Naive thymus-derived CD4-positive, alpha-beta T cell (primary cell): ENCODE data around the gene COLEC11. TPM values are rescaled to one million over a fixed set of nuclear protein-coding genes. Genes with fewer than 3 reads are reported as not detected.
"Not testable (repeated sequence)": the region's sequence is repeated elsewhere in the genome, so short reads cannot be mapped to it uniquely, and the experiment has no call there.

Source experiments
- ATAC-seq: fragments of 150-1000 bp; cut with Tn5 transposase; 2 replicates; pipeline ENCODE4 v1.10.0; 2021; ENCODE audit warnings: mild to moderate bottlenecking, moderate library complexity
- CTCF ChIA-PET: fragments of 350-600 bp; sonication (Branson Sonifier 250); formaldehyde crosslinking; loops from one replicate; lab custom pipeline; 2021; ENCODE audit warnings: antibody characterized with exemption; lab: Charles Lee
- POLR2A ChIA-PET: fragments of 350-600 bp; sonication (Branson Sonifier 250); formaldehyde crosslinking; loops from one replicate; lab custom pipeline; 2021; ENCODE audit warnings: antibody characterized with exemption, inconsistent platforms; lab: Charles Lee
- DNase-seq, 9 donors: peaks; one replicate each; pipeline versions ENCODE4 v3.0.0 to v3.0.0-alpha.2; 2020 to 2022; ENCODE audit warnings: mixed read lengths in 1 of 9
- H3K27ac ChIP-seq: one replicate; pipeline ENCODE4 v1.7.0; 2013; ENCODE audit warnings: mild to moderate bottlenecking, low read depth, low read length, moderate library complexity
- H3K27me3 ChIP-seq, 2 donors: one replicate each; pipeline ENCODE4 v1.7.0; 2013; ENCODE audit warnings: low read length in 2 of 2, mild to moderate bottlenecking in 2 of 2, moderate library complexity in 2 of 2; ENCODE audit not compliant: control insufficient read depth in 2 of 2, insufficient read depth in 2 of 2
- H3K36me3 ChIP-seq, 3 experiments: 1 replicate in 2 of 3; 2 replicates in 1 of 3; pipeline ENCODE4 v1.7.0; 2013; ENCODE audit warnings: low read length in 3 of 3, mild to moderate bottlenecking in 3 of 3, moderate library complexity in 1 of 3; ENCODE audit not compliant: insufficient read depth in 3 of 3, control insufficient read depth in 2 of 3
- H3K4me1 ChIP-seq, 2 donors: one replicate each; pipeline ENCODE4 v1.7.0; 2013; ENCODE audit warnings: low read length in 2 of 2, mild to moderate bottlenecking in 2 of 2, moderate library complexity in 1 of 2; ENCODE audit not compliant: control insufficient read depth in 2 of 2, insufficient read depth in 2 of 2
- H3K4me3 ChIP-seq: 2 replicates; pipeline ENCODE4 v1.7.0; 2013; ENCODE audit warnings: mild to moderate bottlenecking, low read length
- H3K9me3 ChIP-seq, 3 experiments: 1 replicate in 2 of 3; 2 replicates in 1 of 3; pipeline ENCODE4 v1.7.0; 2013; ENCODE audit warnings: low read length in 3 of 3; ENCODE audit not compliant: control insufficient read depth in 2 of 3
- H3K27ac Mint-ChIP-seq, 9 donors: one replicate each; pipeline ENCODE4 v1.8.0; 2020 to 2022; ENCODE audit warnings: mixed read lengths in 9 of 9, mild to moderate bottlenecking in 8 of 9, moderate library complexity in 5 of 9, inconsistent platforms in 2 of 9
- H3K27me3 Mint-ChIP-seq, 5 donors: one replicate each; pipeline ENCODE4 v1.8.0; 2021 to 2022; ENCODE audit warnings: mixed read lengths in 5 of 5, mild to moderate bottlenecking in 1 of 5
- H3K36me3 Mint-ChIP-seq, 5 donors: one replicate each; pipeline ENCODE4 v1.8.0; 2020 to 2022; ENCODE audit warnings: mixed read lengths in 5 of 5, mild to moderate bottlenecking in 3 of 5, inconsistent platforms in 1 of 5
- H3K4me1 Mint-ChIP-seq, 7 donors: one replicate each; pipeline ENCODE4 v1.8.0; 2020 to 2022; ENCODE audit warnings: mixed read lengths in 7 of 7, mild to moderate bottlenecking in 3 of 7, inconsistent platforms in 1 of 7
- H3K4me3 Mint-ChIP-seq, 10 donors: one replicate each; pipeline ENCODE4 v1.8.0; 2020 to 2022; ENCODE audit warnings: mild to moderate bottlenecking in 10 of 10, mixed read lengths in 10 of 10, moderate library complexity in 6 of 10, inconsistent platforms in 2 of 10
- H3K9me3 Mint-ChIP-seq, 11 donors: one replicate each; pipeline ENCODE4 v1.8.0; 2020 to 2022; ENCODE audit warnings: mixed read lengths in 11 of 11, mild to moderate bottlenecking in 4 of 11, inconsistent platforms in 1 of 11, moderate library complexity in 1 of 11
- intact Hi-C, 2 donors: fragments of 100-400 bp; cut with micrococcal nuclease; formaldehyde crosslinking; loops; one replicate each; pipeline ENCODE4 v1.15.1; 2023
- polyA plus RNA-seq, 2 donors: library from polyadenylated mRNA; unstranded; fragments of 300-500 nt; fragmentation: Illumina TruSeq; gene quantifications; one replicate each; pipeline ENCODE4 v1.2.3, GENCODE V29; 2021
- total RNA-seq, 6 experiments: library from RNA in 5 of 6; stranded (reverse) in 5 of 6; gene quantifications; 1 replicate in 5 of 6; 2 replicates in 1 of 6; pipeline ENCODE4 v1.2.3 and lab custom pipeline; 2021 to 2026

Gene COLEC11
- total and polyA plus RNA-seq, 7 experiments from 2014 or later, result 0.46 to 0.48 TPM; not detected in 5

GRCh38 chr2:3558205-3559014 lies 36.5 kb upstream of the COLEC11 start, which contains the start of gene RNASEH1:
TSS of gene RNASEH1 (minus strand) at chr2:3558333. CDS start at chr2:3558260, 73 bp downstream.
- Histone ChIP-seq H3K36me3 (peaks cover 0 to 40% (median 7%) of the 10 kb centered on the region in 3 experiments), H3K4me3 (peak within 1 kb of the TSS; percentile 72), H3K27me3 (no peaks in the 10 kb centered on the region), H3K27ac (peak within 1 kb of the TSS; percentile 98), H3K4me1 (peaks cover 11 to 17% of the 10 kb centered on the region in 2 donors), H3K9me3 (no peaks in the 10 kb centered on the region)
- ChIA-PET CTCF (interaction anchor here (0.8 to 1.0 kb wide), 2 partner anchors 93 to 179 kb away, joined by 3 to 5 read pairs; partner anchors contain the start of gene TRAPPC12), POLR2A (interaction anchor here (0.6 to 5.4 kb wide), 10 partner anchors 11 to 180 kb away, joined by 3 to 55 read pairs (median 7); partner anchors contain the start of genes ADI1, EIPR1, RPS7 and TRAPPC12)
- Mint-ChIP-seq H3K27me3 (no peaks in the 10 kb centered on the region), H3K36me3 (peaks cover 0 to 19% (median 8%) of the 10 kb centered on the region in 5 donors), H3K9me3 (no peaks in the 10 kb centered on the region), H3K27ac (peak within 1 kb of the TSS; percentile 90 to 98 (median 96)), H3K4me1 (peaks cover 7 to 48% (median 37%) of the 10 kb centered on the region in 7 donors), H3K4me3 (peak within 1 kb of the TSS; percentile 86 to 93 (median 92))
- intact Hi-C loops, result loop anchor here (1.0 to 5.0 kb wide), 8 partner anchors 17 to 946 kb away; partner anchors contain the start of genes ADI1 (in 2 of the 2), EIPR1 (in 2 of the 2) and RPS7 (in 2 of the 2)
- peak; percentile 94 to 100 (median 97) for DNase-seq
- ATAC-seq, result peak; percentile 98

- no peak overlapping the region for H3K4me3 ChIP-seq
- peaks cover 0 to under 1% (median 0%) of the 10 kb centered on the region in 3 experiments for H3K36me3 ChIP-seq
- DNase-seq (no peak), ATAC-seq (no peak)
- Mint-ChIP-seq H3K4me1 (peaks cover 3 to 16% (median 9%) of the 10 kb centered on the region in 7 donors), H3K27ac (peak overlapping the region in 1 of 9 donors; percentile 19), H3K27me3 (no peaks in the 10 kb centered on the region), H3K4me3 (no peak overlapping the region), H3K9me3 (peaks cover 0 to 3% (median 0%) of the 10 kb centered on the region in 11 donors), H3K36me3 (peaks cover 0 to 7% (median 3%) of the 10 kb centered on the region in 5 donors)
- no peaks in the 10 kb centered on the region for H3K27me3 ChIP-seq
- no peak overlapping the region for H3K27ac ChIP-seq
- H3K4me1 ChIP-seq, result peaks cover 4 to 7% of the 10 kb centered on the region in 2 donors
- ChIA-PET POLR2A (interaction anchor here (1.0 to 2.9 kb wide), 4 partner anchors 11 to 46 kb away, joined by 4 to 10 read pairs (median 6); partner anchors contain the start of gene RPS7), CTCF (no interaction called here)
- intact Hi-C loops, result no loop called here
- H3K9me3 ChIP-seq, result no peaks in the 10 kb centered on the region
Observed at GRCh38 chr2:3563521-3563976, 31.4 kb upstream of the COLEC11 start.

GRCh38 chr2:3565117-3565516 lies 29.8 kb upstream of the COLEC11 start:
- H3K27ac ChIP-seq, result no peak overlapping the region
- Mint-ChIP-seq H3K27ac (no peak overlapping the region), H3K4me3 (no peak overlapping the region), H3K9me3 (peaks cover 0 to 3% (median 0%) of the 10 kb centered on the region in 11 donors), H3K27me3 (no peaks in the 10 kb centered on the region), H3K4me1 (peaks cover 0 to 6% (median 5%) of the 10 kb centered on the region in 7 donors), H3K36me3 (peaks cover 0 to 7% (median 0%) of the 10 kb centered on the region in 5 donors)
- ATAC-seq, result no peak
- intact Hi-C loops, result no loop called here
- H3K36me3 ChIP-seq, result no peaks in the 10 kb centered on the region
- no peak for DNase-seq
- CTCF ChIA-PET, result no interaction called here
- no peaks in the 10 kb centered on the region for H3K4me1 ChIP-seq
- no peak overlapping the region for H3K4me3 ChIP-seq
- POLR2A ChIA-PET, result interaction anchor here (0.7 to 2.9 kb wide), 3 partner anchors 9 to 152 kb away, joined by 3 to 10 read pairs (median 7); partner anchors contain the start of gene RPS7
- no peaks in the 10 kb centered on the region for H3K27me3 ChIP-seq
- H3K9me3 ChIP-seq, result no peaks in the 10 kb centered on the region

DNA sequence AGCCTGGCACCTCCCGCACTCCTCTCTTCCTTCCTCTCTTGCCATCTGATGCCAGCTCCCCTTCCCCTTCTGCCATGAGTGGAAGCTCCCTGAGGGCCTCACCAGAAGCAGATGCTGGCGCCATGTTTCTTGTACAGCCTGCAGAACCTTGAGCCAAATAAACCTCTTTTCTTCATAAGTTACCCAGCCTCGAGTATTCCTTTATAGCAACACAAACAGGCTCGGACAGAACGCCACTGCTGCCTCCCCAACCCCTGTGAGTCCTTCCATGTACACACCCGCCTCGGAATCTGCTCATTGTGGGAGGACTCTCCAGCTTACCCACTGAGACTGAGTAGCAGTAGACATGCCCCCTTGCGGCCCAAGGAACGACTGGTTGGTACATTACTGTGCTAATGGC lies 28.1 kb upstream of the COLEC11 start:
- no peak for DNase-seq
- Mint-ChIP-seq H3K27ac (no peak overlapping the region), H3K27me3 (no peaks in the 10 kb centered on the region)

DNA sequence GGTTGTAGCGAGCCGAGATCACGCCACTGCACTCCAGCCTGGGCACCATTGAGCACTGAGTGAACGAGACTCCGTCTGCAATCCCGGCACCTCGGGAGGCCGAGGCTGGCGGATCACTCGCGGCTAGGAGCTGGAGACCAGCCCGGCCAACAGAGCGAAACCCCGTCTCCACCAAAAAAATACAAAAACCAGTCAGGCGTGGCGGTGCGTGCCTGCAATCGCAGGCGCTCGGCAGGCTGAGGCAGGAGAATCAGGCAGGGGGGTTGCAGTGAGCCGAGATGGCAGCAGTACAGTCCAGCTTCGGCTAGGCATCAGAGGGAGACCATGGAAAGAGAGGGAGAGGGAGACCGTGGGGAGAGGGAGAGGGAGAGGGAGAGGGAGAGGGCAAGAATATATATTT lies 25.3 kb upstream of the COLEC11 start:
- H3K27ac ChIP-seq, H3K36me3 Mint-ChIP-seq, H3K9me3 ChIP-seq, H3K36me3 ChIP-seq, H3K4me3 ChIP-seq, intact Hi-C loops, H3K27me3 ChIP-seq, H3K4me1 Mint-ChIP-seq, H3K27me3 Mint-ChIP-seq, H3K4me1 ChIP-seq, H3K9me3 Mint-ChIP-seq, CTCF ChIA-PET, H3K27ac Mint-ChIP-seq, H3K4me3 Mint-ChIP-seq, ATAC-seq, DNase-seq: not testable (repeated sequence)
- POLR2A ChIA-PET, result interaction anchor here (1.1 kb wide), 1 partner anchor 12 kb away, joined by 4 read pairs; the partner anchor contains the start of gene RNASEH1

More for the DNA sequence above, 28.1 kb upstream of the COLEC11 start:
- Histone ChIP-seq H3K27ac (no peak overlapping the region), H3K36me3 (no peaks in the 10 kb centered on the region), H3K4me1 (no peaks in the 10 kb centered on the region), H3K27me3 (no peaks in the 10 kb centered on the region), H3K4me3 (no peak overlapping the region), H3K9me3 (no peaks in the 10 kb centered on the region)
- Mint-ChIP-seq H3K36me3 (peaks cover 0 to 3% (median 0%) of the 10 kb centered on the region in 5 donors), H3K9me3 (peaks cover 0 to 3% (median 0%) of the 10 kb centered on the region in 11 donors), H3K4me3 (no peak overlapping the region), H3K4me1 (peaks cover 0 to 7% (median 0%) of the 10 kb centered on the region in 7 donors)
- intact Hi-C loops, result no loop called here
- CTCF ChIA-PET, result no interaction called here
- ATAC-seq, result no peak
- POLR2A ChIA-PET, result no interaction called here

DNA sequence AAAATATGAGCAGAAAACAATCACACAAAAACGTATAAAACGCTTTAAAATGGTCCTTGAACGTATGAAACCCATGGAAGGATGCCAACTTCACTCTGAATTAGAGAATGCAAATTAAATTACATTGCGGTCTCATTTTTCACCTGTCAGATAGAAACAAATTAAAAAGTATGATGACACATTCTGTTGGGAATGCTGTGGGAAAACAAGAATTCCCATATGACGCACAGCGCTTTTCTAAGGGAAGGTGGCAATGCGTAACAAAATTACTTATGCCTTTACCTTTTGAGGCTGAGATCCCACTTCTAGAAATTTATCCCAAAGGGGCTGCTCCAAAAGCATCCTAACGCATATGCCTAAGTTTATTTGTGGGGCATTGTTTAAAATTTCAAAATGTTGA lies 23.6 kb upstream of the COLEC11 start:
- Histone ChIP-seq H3K27ac (no peak overlapping the region), H3K4me3 (no peak overlapping the region), H3K4me1 (peaks cover 4 to 11% of the 10 kb centered on the region in 2 donors), H3K9me3 (no peaks in the 10 kb centered on the region), H3K27me3 (no peaks in the 10 kb centered on the region), H3K36me3 (peaks cover 0 to 4% (median 0%) of the 10 kb centered on the region in 3 experiments)
- ATAC-seq, result no peak
- Mint-ChIP-seq H3K4me3 (peak overlapping the region in 1 of 10 donors; percentile 13), H3K9me3 (peaks cover 0 to 4% (median 0%) of the 10 kb centered on the region in 11 donors), H3K36me3 (peaks cover 5 to 10% (median 6%) of the 10 kb centered on the region in 5 donors), H3K27ac (no peak overlapping the region), H3K4me1 (peaks cover 6 to 17% (median 10%) of the 10 kb centered on the region in 7 donors), H3K27me3 (no peaks in the 10 kb centered on the region)
- intact Hi-C loops, result no loop called here
- ChIA-PET POLR2A (no interaction called here), CTCF (no interaction called here)
- no peak for DNase-seq
